ENCODE measurements around the gene SLC25A23. TPM values are rescaled to one million over a fixed set of nuclear protein-coding genes. Genes with fewer than 3 reads are reported as not detected.

The SLC25A23 gene
- total and polyA plus RNA-seq, 7 experiments from 2014 or later, result 9.0 to 35.0 (median 22.0) TPM

- POLR2A ChIA-PET, result interaction anchor here (0.7 to 2.2 kb wide), 9 partner anchors 8 to 110 kb away, joined by 3 to 24 read pairs (median 8); partner anchors contain the start of genes ALKBH7, CRB3, KHSRP and SLC25A23
- H3K4me3 Mint-ChIP-seq, result peak overlapping the region; percentile 88 to 100 (median 96)
These were observed 22.7 kb upstream of the SLC25A23 start for GRCh38 chr19:6482343-6482686.

GRCh38 chr19:6481541-6482342 lies 22.1 kb upstream of the SLC25A23 start, which contains the start of gene DENND1C:
TSS of gene DENND1C (minus strand) at chr19:6481787. CDS start at chr19:6481695, 92 bp downstream.
- Mint-ChIP-seq H3K9me3 (no peaks in the 10 kb centered on the region), H3K27me3 (no peaks in the 10 kb centered on the region), H3K4me3 (peak within 1 kb of the TSS; percentile 88 to 100 (median 96)), H3K27ac (peak within 1 kb of the TSS; percentile 93 to 99 (median 96)), H3K36me3 (peaks cover 0 to 8% (median 0%) of the 10 kb centered on the region in 5 donors), H3K4me1 (peaks cover 30 to 46% (median 40%) of the 10 kb centered on the region in 7 donors)
- ATAC-seq, result peak; percentile 91
- Histone ChIP-seq H3K27ac (ENCODE audit: low read depth, low read length) (peak within 1 kb of the TSS; percentile 94), H3K9me3 (ENCODE audit: control insufficient read depth in 2 of 3, low read length in 3 of 3) (no peaks in the 10 kb centered on the region), H3K27me3 (ENCODE audit: control insufficient read depth in 2 of 2, insufficient read depth in 2 of 2, low read length in 2 of 2) (no peaks in the 10 kb centered on the region), H3K4me1 (ENCODE audit: control insufficient read depth in 2 of 2, insufficient read depth in 2 of 2, low read length in 2 of 2) (peaks cover 26 to 27% of the 10 kb centered on the region in 2 donors), H3K36me3 (ENCODE audit: control insufficient read depth in 2 of 3, insufficient read depth in 3 of 3, low read length in 3 of 3) (peaks cover 5 to 22% (median 5%) of the 10 kb centered on the region in 3 experiments), H3K4me3 (ENCODE audit: low read length) (peak within 1 kb of the TSS; percentile 95)
- ChIA-PET CTCF (interaction anchor here (0.6 to 1.7 kb wide), 5 partner anchors 12 to 711 kb away, joined by 3 to 8 read pairs (median 3); partner anchors contain the start of gene SLC25A23), POLR2A (interaction anchor here (0.7 to 2.2 kb wide), 18 partner anchors 8 to 913 kb away, joined by 3 to 24 read pairs (median 5); partner anchors contain the start of genes ALKBH7, CRB3, KHSRP and SLC25A23)
- intact Hi-C loops (cut with micrococcal nuclease), result loop anchor here (1.0 to 10.0 kb wide), 4 partner anchors 21 to 57 kb away; partner anchors contain the start of gene KHSRP (in 1 of the 2)
- DNase-seq, result peak; percentile 52 to 67 (median 67)

More at GRCh38 chr19:6482343-6482686, 22.7 kb upstream of the SLC25A23 start:
- Mint-ChIP-seq H3K36me3 (peaks cover 0 to 8% (median 0%) of the 10 kb centered on the region in 5 donors), H3K27ac (peak overlapping the region; percentile 93 to 99 (median 96)), H3K9me3 (no peaks in the 10 kb centered on the region), H3K4me1 (peaks cover 30 to 46% (median 40%) of the 10 kb centered on the region in 7 donors), H3K27me3 (no peaks in the 10 kb centered on the region)
- intact Hi-C loops (cut with micrococcal nuclease), result loop anchor here (2.0 to 10.0 kb wide), 2 partner anchors 22 to 58 kb away; partner anchors contain the start of gene KHSRP (in 1 of the 2)
- peak overlapping the region; percentile 94 for H3K27ac ChIP-seq (ENCODE audit: low read depth, low read length)
- no peaks in the 10 kb centered on the region for H3K9me3 ChIP-seq (ENCODE audit: control insufficient read depth in 2 of 3, low read length in 3 of 3)
- H3K4me3 ChIP-seq (ENCODE audit: low read length), result peak overlapping the region; percentile 95
- DNase-seq (no peak), ATAC-seq (no peak)
- H3K27me3 ChIP-seq (ENCODE audit: control insufficient read depth in 2 of 2, insufficient read depth in 2 of 2, low read length in 2 of 2), result no peaks in the 10 kb centered on the region
- H3K36me3 ChIP-seq (ENCODE audit: control insufficient read depth in 2 of 3, insufficient read depth in 3 of 3, low read length in 3 of 3), result peaks cover 0 to 17% (median 5%) of the 10 kb centered on the region in 3 experiments
- CTCF ChIA-PET, result interaction anchor here (0.7 to 1.5 kb wide), 2 partner anchors 22 to 710 kb away, joined by 3 to 4 read pairs; partner anchors contain the start of gene SLC25A23
- H3K4me1 ChIP-seq (ENCODE audit: control insufficient read depth in 2 of 2, insufficient read depth in 2 of 2, low read length in 2 of 2), result peaks cover 26 to 27% of the 10 kb centered on the region in 2 donors

GRCh38 chr19:6480848-6481415 lies 21.3 kb upstream of the SLC25A23 start:
- peak overlapping the region; percentile 93 to 99 (median 96) for H3K27ac Mint-ChIP-seq
- ChIA-PET CTCF (interaction anchor here (0.6 to 1.7 kb wide), 3 partner anchors 11 to 36 kb away, joined by 3 to 8 read pairs (median 3); no protein-coding TSS in a partner anchor), POLR2A (interaction anchor here (0.5 to 2.2 kb wide), 18 partner anchors 8 to 914 kb away, joined by 3 to 24 read pairs (median 5); partner anchors contain the start of genes ALKBH7, CRB3, KHSRP and SLC25A23)
- Histone ChIP-seq H3K27me3 (ENCODE audit: control insufficient read depth in 2 of 2, insufficient read depth in 2 of 2, low read length in 2 of 2) (no peaks in the 10 kb centered on the region), H3K4me3 (ENCODE audit: low read length) (peak overlapping the region; percentile 95), H3K4me1 (ENCODE audit: control insufficient read depth in 2 of 2, insufficient read depth in 2 of 2, low read length in 2 of 2) (peaks cover 26 to 27% of the 10 kb centered on the region in 2 donors), H3K36me3 (ENCODE audit: control insufficient read depth in 2 of 3, insufficient read depth in 3 of 3, low read length in 3 of 3) (peaks cover 10 to 30% (median 13%) of the 10 kb centered on the region in 3 experiments), H3K9me3 (ENCODE audit: control insufficient read depth in 2 of 3, low read length in 3 of 3) (no peaks in the 10 kb centered on the region), H3K27ac (ENCODE audit: low read depth, low read length) (peak overlapping the region; percentile 94)
- H3K36me3 Mint-ChIP-seq, result peaks cover 0 to 14% (median 0%) of the 10 kb centered on the region in 5 donors
- H3K9me3 Mint-ChIP-seq, result no peaks in the 10 kb centered on the region
- peak; percentile 5 for ATAC-seq
- H3K4me3 Mint-ChIP-seq, result peak overlapping the region; percentile 88 to 100 (median 96)
- H3K27me3 Mint-ChIP-seq, result no peaks in the 10 kb centered on the region
- H3K4me1 Mint-ChIP-seq, result peaks cover 30 to 49% (median 40%) of the 10 kb centered on the region in 7 donors
- intact Hi-C loops (cut with micrococcal nuclease), result loop anchor here (1.0 to 10.0 kb wide), 3 partner anchors 21 to 56 kb away; partner anchors contain the start of gene KHSRP (in 1 of the 2)
- DNase-seq, result peak in 2 of 9 donors; percentile 16 to 18

- DNase-seq (no peak), ATAC-seq (no peak)
- ChIA-PET CTCF (no interaction called here), POLR2A (interaction anchor here (0.7 kb wide), 1 partner anchor 26 kb away, joined by 3 read pairs; no protein-coding TSS in a partner anchor)
- Mint-ChIP-seq H3K4me1 (peaks cover 30 to 50% (median 40%) of the 10 kb centered on the region in 7 donors), H3K4me3 (peak overlapping the region; percentile 88 to 100 (median 96)), H3K36me3 (peaks cover 0 to 15% (median 0%) of the 10 kb centered on the region in 5 donors), H3K27me3 (no peaks in the 10 kb centered on the region), H3K9me3 (no peaks in the 10 kb centered on the region), H3K27ac (peak overlapping the region; percentile 93 to 99 (median 96))
- Histone ChIP-seq H3K9me3 (ENCODE audit: control insufficient read depth in 2 of 3, low read length in 3 of 3) (no peaks in the 10 kb centered on the region), H3K4me3 (ENCODE audit: low read length) (no peak overlapping the region), H3K27ac (ENCODE audit: low read depth, low read length) (peak overlapping the region; percentile 94), H3K36me3 (ENCODE audit: control insufficient read depth in 2 of 3, insufficient read depth in 3 of 3, low read length in 3 of 3) (peaks cover 15 to 41% (median 18%) of the 10 kb centered on the region in 3 experiments), H3K4me1 (ENCODE audit: control insufficient read depth in 2 of 2, insufficient read depth in 2 of 2, low read length in 2 of 2) (peaks cover 26 to 27% of the 10 kb centered on the region in 2 donors), H3K27me3 (ENCODE audit: control insufficient read depth in 2 of 2, insufficient read depth in 2 of 2, low read length in 2 of 2) (no peaks in the 10 kb centered on the region)
- intact Hi-C loops (cut with micrococcal nuclease), result loop anchor here in 1 of 2 donors (10.0 kb wide), 1 partner anchor 55 kb away; the partner anchor contains the start of gene KHSRP
These were observed 20.3 kb upstream of the SLC25A23 start for GRCh38 chr19:6479836-6480398.

GRCh38 chr19:6478815-6479214 lies 19.2 kb upstream of the SLC25A23 start:
- H3K9me3 Mint-ChIP-seq, result no peaks in the 10 kb centered on the region
- ATAC-seq (no peak), DNase-seq (no peak)
- H3K36me3 Mint-ChIP-seq, result peaks cover 0 to 17% (median 3%) of the 10 kb centered on the region in 5 donors
- Histone ChIP-seq H3K4me3 (ENCODE audit: low read length) (no peak overlapping the region), H3K27ac (ENCODE audit: low read depth, low read length) (peak overlapping the region; percentile 94), H3K9me3 (ENCODE audit: control insufficient read depth in 2 of 3, low read length in 3 of 3) (no peaks in the 10 kb centered on the region), H3K27me3 (ENCODE audit: control insufficient read depth in 2 of 2, insufficient read depth in 2 of 2, low read length in 2 of 2) (no peaks in the 10 kb centered on the region), H3K36me3 (ENCODE audit: control insufficient read depth in 2 of 3, insufficient read depth in 3 of 3, low read length in 3 of 3) (peaks cover 15 to 51% (median 18%) of the 10 kb centered on the region in 3 experiments), H3K4me1 (ENCODE audit: control insufficient read depth in 2 of 2, insufficient read depth in 2 of 2, low read length in 2 of 2) (peaks cover 26 to 27% of the 10 kb centered on the region in 2 donors)
- H3K27me3 Mint-ChIP-seq, result no peaks in the 10 kb centered on the region
- peak overlapping the region in 1 of 10 donors; percentile 90 for H3K4me3 Mint-ChIP-seq
- peaks cover 30 to 50% (median 39%) of the 10 kb centered on the region in 7 donors for H3K4me1 Mint-ChIP-seq
- POLR2A ChIA-PET, result interaction anchor here (1.3 kb wide), 2 partner anchors 21 to 86 kb away, joined by 3 read pairs; partner anchors contain the start of gene GTF2F1
- H3K27ac Mint-ChIP-seq, result peak overlapping the region in 5 of 9 donors; percentile 30 to 99 (median 95)
- CTCF ChIA-PET, result no interaction called here
- intact Hi-C loops (cut with micrococcal nuclease), result no loop called here

Data from naive thymus-derived CD4-positive, alpha-beta T cell (primary cell).